Sigmoid colon (tissue), 4 donors: Measurements from ENCODE around the gene PCYT1A.

Experiments
- EP300 ChIP-seq, 4 donors: sonication (generic); formaldehyde crosslinking; IDR thresholded peaks; one replicate each; pipeline ENCODE4 v1.6.1; 2017; ENCODE audit warnings: antibody characterized with exemption in 4 of 4
- POLR2A ChIP-seq, 2 donors: fragments of 450-650 bp; IDR thresholded peaks; one replicate each; pipeline ENCODE4 v1.6.1; 2016; ENCODE audit warnings: antibody characterized with exemption in 2 of 2, mild to moderate bottlenecking in 2 of 2, moderate library complexity in 2 of 2
- POLR2AphosphoS5 ChIP-seq, 4 donors: sonication (generic); formaldehyde crosslinking; IDR thresholded peaks; one replicate each; pipeline ENCODE4 v1.6.1; 2017; ENCODE audit warnings: antibody characterized with exemption in 4 of 4
- TF ChIP-seq, protein P1 (sequence below), 4 experiments: fragments of 450-650 bp in 3 of 4; fragments of 200-600 bp in 1 of 4; IDR thresholded peaks; one replicate each; pipeline ENCODE4 v1.5.1; 2016 to 2019; ENCODE audit warnings: antibody characterized with exemption in 4 of 4, mild to moderate bottlenecking in 3 of 4, moderate library complexity in 2 of 4

DNA sequence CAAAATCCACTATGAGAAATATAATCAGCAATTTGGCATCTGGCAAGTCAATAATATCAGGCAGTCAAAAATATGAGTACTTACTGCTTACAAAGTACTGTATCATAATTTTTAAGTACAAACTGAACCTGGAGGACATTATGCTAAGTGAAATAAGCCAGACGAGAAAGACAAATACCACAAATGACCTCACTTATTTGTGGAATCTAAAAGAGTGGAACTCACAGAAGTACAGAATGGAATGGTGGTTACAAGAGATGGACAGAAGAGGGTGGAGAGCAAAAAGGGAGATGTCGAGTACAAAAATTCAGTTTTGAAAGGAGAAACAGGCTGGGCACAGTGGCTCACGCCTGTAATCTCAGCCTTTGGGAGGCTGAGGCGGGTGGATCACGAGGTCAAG, 12.4 kb downstream of the PCYT1A start:
- TF ChIP-seq POLR2A (IDR thresholded peaks at IDR 0.05) = no peak
- TF ChIP-seq, protein P1, sequence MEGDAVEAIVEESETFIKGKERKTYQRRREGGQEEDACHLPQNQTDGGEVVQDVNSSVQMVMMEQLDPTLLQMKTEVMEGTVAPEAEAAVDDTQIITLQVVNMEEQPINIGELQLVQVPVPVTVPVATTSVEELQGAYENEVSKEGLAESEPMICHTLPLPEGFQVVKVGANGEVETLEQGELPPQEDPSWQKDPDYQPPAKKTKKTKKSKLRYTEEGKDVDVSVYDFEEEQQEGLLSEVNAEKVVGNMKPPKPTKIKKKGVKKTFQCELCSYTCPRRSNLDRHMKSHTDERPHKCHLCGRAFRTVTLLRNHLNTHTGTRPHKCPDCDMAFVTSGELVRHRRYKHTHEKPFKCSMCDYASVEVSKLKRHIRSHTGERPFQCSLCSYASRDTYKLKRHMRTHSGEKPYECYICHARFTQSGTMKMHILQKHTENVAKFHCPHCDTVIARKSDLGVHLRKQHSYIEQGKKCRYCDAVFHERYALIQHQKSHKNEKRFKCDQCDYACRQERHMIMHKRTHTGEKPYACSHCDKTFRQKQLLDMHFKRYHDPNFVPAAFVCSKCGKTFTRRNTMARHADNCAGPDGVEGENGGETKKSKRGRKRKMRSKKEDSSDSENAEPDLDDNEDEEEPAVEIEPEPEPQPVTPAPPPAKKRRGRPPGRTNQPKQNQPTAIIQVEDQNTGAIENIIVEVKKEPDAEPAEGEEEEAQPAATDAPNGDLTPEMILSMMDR (IDR thresholded peaks at IDR 0.05) = no peak
- TF ChIP-seq POLR2AphosphoS5 (IDR thresholded peaks at IDR 0.05) = no peak
- no peak for TF ChIP-seq EP300 (IDR thresholded peaks at IDR 0.05)
